Liver (tissue), 9 donors: ENCODE measurements around the gene CFAP100. TPM values are rescaled to one million over a fixed set of nuclear protein-coding genes. Genes with fewer than 3 reads are reported as not detected.

ENCODE experiments used
- DNase-seq: peaks from one replicate; pipeline ENCODE4 v3.0.0-alpha.2; 2017; ENCODE audit warnings: low spot score
- H3K27ac ChIP-seq, 2 donors: one replicate each; pipeline ENCODE4 v1.7.0; 2013; ENCODE audit warnings: inconsistent platforms in 2 of 2, low read length in 2 of 2, control low read depth in 1 of 2, low read depth in 1 of 2, mild to moderate bottlenecking in 1 of 2
- H3K27me3 ChIP-seq, 4 donors: one replicate each; pipeline versions ENCODE4 v1.6.1 to v1.7.0; 2013; ENCODE audit warnings: low read length in 3 of 4, inconsistent platforms in 1 of 4, mild to moderate bottlenecking in 1 of 4, moderate library complexity in 1 of 4; ENCODE audit not compliant: control insufficient read depth in 4 of 4, insufficient read depth in 4 of 4
- H3K36me3 ChIP-seq, 4 donors: one replicate each; pipeline versions ENCODE4 v1.6.1 to v1.7.0; 2013; ENCODE audit warnings: low read length in 3 of 4, mild to moderate bottlenecking in 3 of 4, low read depth in 1 of 4, moderate library complexity in 1 of 4; ENCODE audit not compliant: control insufficient read depth in 4 of 4, insufficient read depth in 3 of 4
- H3K4me1 ChIP-seq, 4 donors: one replicate each; pipeline versions ENCODE4 v1.6.1 to v1.7.0; 2013; ENCODE audit warnings: low read length in 3 of 4, mild to moderate bottlenecking in 3 of 4, moderate library complexity in 1 of 4; ENCODE audit not compliant: control insufficient read depth in 4 of 4, insufficient read depth in 4 of 4
- H3K4me3 ChIP-seq, 3 donors: one replicate each; pipeline versions ENCODE4 v1.6.1 to v1.7.0; 2013; ENCODE audit warnings: low read length in 3 of 3, control low read depth in 1 of 3, low read depth in 1 of 3, mild to moderate bottlenecking in 1 of 3
- H3K9ac ChIP-seq, 2 donors: one replicate each; pipeline ENCODE4 v1.7.0; 2013; ENCODE audit warnings: low read length in 2 of 2, mild to moderate bottlenecking in 2 of 2, moderate library complexity in 2 of 2, control low read depth in 1 of 2, low read depth in 1 of 2
- H3K9me3 ChIP-seq, 4 donors: one replicate each; pipeline versions ENCODE4 v1.6.1 to v1.7.0; 2013; ENCODE audit warnings: low read length in 3 of 4; ENCODE audit not compliant: control insufficient read depth in 4 of 4
- ATF3 ChIP-seq: IDR thresholded peaks from 2 replicates; pipeline ENCODE4 v1.6.1; 2016; ENCODE audit warnings: antibody characterized with exemption
- EGR1 ChIP-seq, 2 donors: IDR thresholded peaks; 2 replicates each; pipeline ENCODE4 v1.6.1; 2016 to 2018; ENCODE audit warnings: antibody characterized with exemption in 2 of 2, low read depth in 2 of 2
- FOXA1 ChIP-seq: IDR thresholded peaks from 2 replicates; pipeline ENCODE4 v1.6.1; 2016; ENCODE audit warnings: antibody characterized with exemption
- FOXA2 ChIP-seq: IDR thresholded peaks from 2 replicates; pipeline ENCODE4 v1.6.1; 2016; ENCODE audit warnings: antibody characterized with exemption
- GABPA ChIP-seq, 2 donors: IDR thresholded peaks in 1 of 2; conservative IDR thresholded peaks in 1 of 2; 2 replicates each; pipeline ENCODE4 v1.6.1; 2016; ENCODE audit warnings: antibody characterized with exemption in 2 of 2, mild to moderate bottlenecking in 1 of 2, moderate library complexity in 1 of 2
- HNF4A ChIP-seq, 2 donors: conservative IDR thresholded peaks; 2 replicates each; pipeline ENCODE4 v1.6.1; 2016; ENCODE audit warnings: antibody characterized with exemption in 2 of 2, mild to moderate bottlenecking in 2 of 2
- HNF4G ChIP-seq: IDR thresholded peaks from 2 replicates; pipeline ENCODE4 v1.6.1; 2016; ENCODE audit warnings: antibody characterized with exemption
- NR2F2 ChIP-seq: IDR thresholded peaks from 2 replicates; pipeline ENCODE4 v1.6.1; 2016; ENCODE audit warnings: antibody characterized with exemption
- RAD21 ChIP-seq, 2 donors: IDR thresholded peaks; 2 replicates each; pipeline ENCODE4 v1.6.1; 2016; ENCODE audit warnings: antibody characterized with exemption in 2 of 2, mild to moderate bottlenecking in 2 of 2
- REST ChIP-seq: IDR thresholded peaks from 2 replicates; pipeline ENCODE4 v1.6.1; 2016; ENCODE audit warnings: antibody characterized with exemption, mild to moderate bottlenecking
- SP1 ChIP-seq: IDR thresholded peaks from 2 replicates; pipeline ENCODE4 v1.6.1; 2018; ENCODE audit warnings: antibody characterized with exemption, mild to moderate bottlenecking
- TAF1 ChIP-seq: conservative IDR thresholded peaks from 2 replicates; pipeline ENCODE4 v1.6.1; 2016; ENCODE audit warnings: antibody characterized with exemption, mild to moderate bottlenecking
- YY1 ChIP-seq: IDR thresholded peaks from 2 replicates; pipeline ENCODE4 v1.6.1; 2016; ENCODE audit warnings: antibody characterized with exemption, mild to moderate bottlenecking
- ZBTB33 ChIP-seq: IDR thresholded peaks from 2 replicates; pipeline ENCODE4 v1.6.1; 2016; ENCODE audit warnings: antibody characterized with exemption
- WGBS: extraction: QIAGEN DNeasy Blood & Tissue Kit; methylation state at CpG from one replicate; pipeline ENCODE4 v1.1.7; 2013; 5-methylcytosine and 5-hydroxymethylcytosine counted together
- polyA plus RNA-seq, 2 donors: library from polyadenylated mRNA; stranded (reverse) in 1 of 2; unstranded in 1 of 2; fragments of 200-250 nt in 1 of 2; fragments of >200 nt in 1 of 2; fragmentation: Nextera tagmentation in 1 of 2; extraction: Ambion mirVana in 1 of 2; gene quantifications; one replicate each; pipeline versions ENCODE4 v1.2.1 to v1.2.3, GENCODE V29; 2013 to 2015
- total RNA-seq, 2 donors: library from RNA; depleted of rRNA; stranded (reverse); fragments of >200 nt; gene quantifications; one replicate each; pipeline ENCODE4 v1.2.3, GENCODE V29; 2014
- TF ChIP-seq, protein P1 (sequence below): IDR thresholded peaks from 2 replicates; pipeline ENCODE4 v1.6.1; 2016; ENCODE audit warnings: antibody characterized with exemption
- donor health status: healthy.
- donor health status: healthy.
- donor health status: healthy.
- donor health status: healthy.
- donor health status: healthy.

Gene CFAP100
- total and polyA plus RNA-seq, 4 donors: not detected

GRCh38 chr3:126360714-126361060 lies 34.0 kb upstream of the CFAP100 start:
- Histone ChIP-seq H3K27me3 (no peaks in the 10 kb centered on the region), H3K27ac (no peak overlapping the region), H3K9me3 (no peaks in the 10 kb centered on the region), H3K36me3 (no peaks in the 10 kb centered on the region), H3K4me3 (no peak overlapping the region), H3K9ac (peak overlapping the region in 1 of 2 donors; percentile 2), H3K4me1 (peaks cover 6 to 26% (median 18%) of the 10 kb centered on the region in 4 donors)
- TF ChIP-seq, protein P1, sequence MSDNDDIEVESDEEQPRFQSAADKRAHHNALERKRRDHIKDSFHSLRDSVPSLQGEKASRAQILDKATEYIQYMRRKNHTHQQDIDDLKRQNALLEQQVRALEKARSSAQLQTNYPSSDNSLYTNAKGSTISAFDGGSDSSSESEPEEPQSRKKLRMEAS: no peak
- TF ChIP-seq ZBTB33 (no peak), TAF1 (no peak), ATF3 (no peak), GABPA (IDR thresholded peaks at IDR 0.05 in 1 of 2, conservative IDR thresholded peaks at IDR 0.05 in 1 of 2) (no peak), RAD21 (IDR thresholded peaks at IDR 0.05) (no peak), YY1 (no peak), EGR1 (IDR thresholded peaks at IDR 0.05; ENCODE audit: low read depth in 2 of 2) (no peak), FOXA2 (no peak), FOXA1 (no peak), SP1 (no peak), NR2F2 (no peak), HNF4G (no peak), REST (no peak), HNF4A (conservative IDR thresholded peaks at IDR 0.05) (no peak)
- DNase-seq: no peak
- WGBS: 86% methylated on average over 3 of the region's 3 CpGs

DNA sequence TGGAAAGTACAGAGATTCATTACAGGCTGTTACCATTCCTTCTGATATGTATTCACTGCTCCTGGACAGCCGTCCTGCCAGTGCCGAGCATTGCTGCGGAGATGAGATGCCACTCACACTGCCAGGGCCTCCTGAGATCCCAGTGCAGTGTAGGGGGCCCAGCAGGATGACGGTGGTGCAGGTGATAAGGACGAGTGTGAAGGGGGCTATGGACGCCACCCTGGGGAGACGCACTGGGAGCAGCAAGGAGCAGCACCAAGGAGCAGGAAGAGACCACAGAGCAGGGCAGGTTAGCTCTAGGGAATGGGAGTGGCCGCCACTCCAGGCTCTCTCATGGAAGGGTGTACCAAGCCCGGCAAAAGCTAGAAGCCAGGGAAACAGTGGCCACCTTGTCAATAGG lies 33.5 kb upstream of the CFAP100 start:
- WGBS: 88% methylated on average over 9 of the region's 9 CpGs

More for the DNA sequence above, 33.5 kb upstream of the CFAP100 start:
- no peak for TF ChIP-seq SP1
- TF ChIP-seq HNF4A (conservative IDR thresholded peaks at IDR 0.05): no peak
- no peak for TF ChIP-seq ZBTB33
- TF ChIP-seq, protein P1: no peak
- no peak for TF ChIP-seq ATF3
- TF ChIP-seq TAF1: no peak
- no peak for DNase-seq
- Histone ChIP-seq H3K4me3 (no peak overlapping the region), H3K27ac (no peak overlapping the region), H3K9ac (no peak overlapping the region), H3K9me3 (no peaks in the 10 kb centered on the region), H3K4me1 (peaks cover 10 to 30% (median 23%) of the 10 kb centered on the region in 4 donors), H3K36me3 (no peaks in the 10 kb centered on the region), H3K27me3 (no peaks in the 10 kb centered on the region)
